Stimulated activated effector memory CD8-positive, alpha-beta T cell treated with anti-CD3 and anti-CD28 coated beads, Interleukin-12 subunit alpha, Interleukin-12 subunit beta, amount 100 ng/mL, for 72 hours (primary cell): ENCODE results near the gene SOX5.

ENCODE experiments used
- ATAC-seq: fragments of 150-1000 bp; cut with Tn5 transposase; 2 replicates; pipeline ENCODE4 v1.10.0; 2021
- DNase-seq, 2 donors: peaks; one replicate each; pipeline ENCODE4 v3.0.0; 2021 to 2022; ENCODE audit warnings: low spot score in 2 of 2
- H3K27ac Mint-ChIP-seq: one replicate; pipeline ENCODE4 v1.8.0; 2022; ENCODE audit warnings: mild to moderate bottlenecking, mixed read lengths
- H3K36me3 Mint-ChIP-seq: one replicate; pipeline ENCODE4 v1.8.0; 2022; ENCODE audit warnings: mild to moderate bottlenecking, mixed read lengths
- H3K4me1 Mint-ChIP-seq: one replicate; pipeline ENCODE4 v1.8.0; 2022; ENCODE audit warnings: mixed read lengths
- H3K4me3 Mint-ChIP-seq: one replicate; pipeline ENCODE4 v1.8.0; 2022; ENCODE audit warnings: mild to moderate bottlenecking, mixed read lengths
- H3K9me3 Mint-ChIP-seq: one replicate; pipeline ENCODE4 v1.8.0; 2022; ENCODE audit warnings: mixed read lengths

Gene SOX5

DNA sequence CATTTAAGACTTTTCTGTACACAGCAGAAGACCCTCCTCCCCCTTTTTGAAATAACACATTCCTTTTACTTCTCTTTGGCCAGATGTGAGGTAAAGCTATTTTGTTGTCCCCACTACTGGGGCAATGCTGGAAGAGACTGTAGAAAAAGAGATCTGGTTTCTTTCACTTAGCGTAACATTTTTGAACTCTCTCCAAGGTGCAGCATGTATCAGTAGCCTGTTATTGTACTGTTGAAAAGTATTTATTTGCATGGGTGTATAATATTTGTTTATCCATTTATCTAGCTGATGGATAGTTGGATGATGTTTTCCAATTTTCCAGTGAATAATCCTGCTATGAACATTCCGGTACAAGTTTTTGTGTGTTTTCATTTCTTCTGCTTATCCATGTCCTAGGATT is 335.2 kb downstream of the SOX5 start:
- peaks cover 12% of the 10 kb centered on the region for H3K9me3 Mint-ChIP-seq
- H3K4me1 Mint-ChIP-seq = no peaks in the 10 kb centered on the region
- H3K27ac Mint-ChIP-seq = no peak overlapping the region
- ATAC-seq (no peak), DNase-seq (no peak)
- no peaks in the 10 kb centered on the region for H3K36me3 Mint-ChIP-seq
- H3K4me3 Mint-ChIP-seq = no peak overlapping the region

DNA sequence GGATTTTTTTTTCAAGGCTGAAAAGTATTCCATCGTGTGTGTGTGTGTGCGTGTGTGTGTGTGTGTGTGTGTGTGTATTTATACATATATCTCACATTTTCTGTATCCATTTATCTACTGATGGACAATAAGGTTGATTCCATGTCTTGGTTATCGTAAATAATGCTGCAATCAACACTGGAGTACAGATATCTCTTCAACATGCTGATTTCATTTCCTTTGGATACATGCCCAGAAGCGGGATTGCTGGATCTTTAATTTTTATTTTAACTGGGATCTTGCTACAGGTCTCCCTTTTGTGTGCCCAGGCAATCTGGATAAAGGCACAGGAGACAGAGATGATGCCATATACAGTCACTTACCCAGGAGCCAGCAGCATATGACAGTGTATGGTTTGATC is 338.1 kb downstream of the SOX5 start:
- ATAC-seq (no peak), DNase-seq (no peak)
- Mint-ChIP-seq H3K36me3 (no peaks in the 10 kb centered on the region), H3K27ac (no peak overlapping the region), H3K9me3 (peaks cover 15% of the 10 kb centered on the region), H3K4me3 (no peak overlapping the region), H3K4me1 (no peaks in the 10 kb centered on the region)

GRCh38 chr12:23600919-23601318 is 348.6 kb downstream of the SOX5 start:
- Mint-ChIP-seq H3K27ac (no peak overlapping the region), H3K4me1 (no peaks in the 10 kb centered on the region), H3K36me3 (no peaks in the 10 kb centered on the region), H3K9me3 (peaks cover 10% of the 10 kb centered on the region), H3K4me3 (no peak overlapping the region)
- ATAC-seq = no peak
- no peak for DNase-seq

DNA sequence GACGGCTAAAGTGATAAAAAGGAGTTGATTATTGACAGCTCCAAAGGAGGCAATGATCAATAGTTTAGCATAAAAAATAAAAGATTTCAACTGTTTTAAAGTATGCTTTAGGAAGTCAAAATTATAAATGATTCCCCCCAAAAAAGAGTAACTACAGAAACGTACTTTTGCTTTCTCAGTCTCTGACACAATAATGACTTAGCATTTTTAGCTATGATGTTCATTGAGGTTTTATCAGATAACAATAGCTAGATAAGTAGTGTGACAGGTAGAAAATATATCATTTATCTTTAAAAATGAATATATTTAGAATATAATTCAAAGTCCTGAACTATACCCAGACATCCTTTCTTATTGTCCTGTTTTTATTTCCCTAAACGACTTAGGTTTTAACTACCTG is 352.9 kb downstream of the SOX5 start:
- Mint-ChIP-seq H3K4me1 (no peaks in the 10 kb centered on the region), H3K4me3 (no peak overlapping the region), H3K36me3 (no peaks in the 10 kb centered on the region), H3K27ac (no peak overlapping the region), H3K9me3 (peaks cover 9% of the 10 kb centered on the region)
- DNase-seq = no peak
- ATAC-seq = no peak

GRCh38 chr12:23587833-23588559 is 361.5 kb downstream of the SOX5 start:
- Mint-ChIP-seq H3K4me3 (no peak overlapping the region), H3K27ac (no peak overlapping the region), H3K36me3 (no peaks in the 10 kb centered on the region), H3K4me1 (no peaks in the 10 kb centered on the region), H3K9me3 (peaks cover 6% of the 10 kb centered on the region)
- ATAC-seq (no peak), DNase-seq (no peak)

DNA sequence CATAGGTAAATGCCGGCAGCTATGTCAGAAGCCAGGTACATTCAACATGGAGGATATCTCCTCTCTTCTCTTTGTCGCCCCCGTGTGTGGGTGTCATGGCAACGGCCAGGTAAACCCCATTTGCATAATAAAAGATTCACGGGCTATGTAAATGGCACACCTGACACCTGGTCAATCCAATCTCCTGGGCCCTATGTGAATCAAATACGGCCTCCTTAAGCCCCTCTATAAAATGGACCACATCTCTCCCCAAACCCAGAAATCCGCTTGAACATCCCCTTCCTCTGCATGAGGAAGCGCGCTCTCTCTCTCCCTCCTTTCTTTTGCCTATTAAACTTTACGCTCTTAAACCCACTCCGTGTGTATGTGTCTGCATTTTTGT is 363.7 kb downstream of the SOX5 start:
- peaks cover 9% of the 10 kb centered on the region for H3K9me3 Mint-ChIP-seq
- no peaks in the 10 kb centered on the region for H3K36me3 Mint-ChIP-seq
- no peaks in the 10 kb centered on the region for H3K4me1 Mint-ChIP-seq
- H3K27ac Mint-ChIP-seq = no peak overlapping the region
- DNase-seq (no peak), ATAC-seq (no peak)
- no peak overlapping the region for H3K4me3 Mint-ChIP-seq

DNA sequence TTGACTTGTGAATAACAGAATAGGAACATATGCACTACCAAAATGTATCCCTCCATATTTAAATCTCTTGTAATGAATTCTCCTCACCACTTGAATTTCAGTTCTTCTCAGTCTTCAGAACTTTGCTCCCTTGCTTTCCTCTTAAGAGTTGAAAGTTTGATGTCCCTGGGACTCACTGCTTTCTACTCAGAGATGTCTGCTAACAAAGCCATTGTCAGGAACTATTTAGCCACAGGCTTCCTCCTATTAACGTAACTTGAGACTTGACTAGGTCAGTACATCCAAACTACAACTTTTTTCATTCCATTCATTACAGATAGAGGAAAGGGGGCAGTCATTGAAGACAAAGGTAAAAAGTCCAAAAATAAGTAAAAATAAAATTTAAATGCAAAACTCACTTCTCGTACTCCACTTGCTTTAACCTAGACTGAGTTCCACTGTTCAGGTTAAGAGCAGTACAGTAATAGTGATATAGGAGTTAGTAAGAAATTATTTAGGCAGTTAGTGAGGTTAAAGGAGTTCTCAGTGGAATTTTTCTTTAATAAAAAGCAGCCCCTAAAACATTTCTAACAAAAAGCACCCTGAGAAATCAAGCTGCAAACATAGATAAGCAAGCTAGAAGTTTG is 364.2 kb downstream of the SOX5 start:
- DNase-seq (no peak), ATAC-seq (no peak)
- H3K4me3 Mint-ChIP-seq = no peak overlapping the region
- H3K9me3 Mint-ChIP-seq = peaks cover 6% of the 10 kb centered on the region
- H3K4me1 Mint-ChIP-seq = no peaks in the 10 kb centered on the region
- H3K27ac Mint-ChIP-seq = no peak overlapping the region
- H3K36me3 Mint-ChIP-seq = no peaks in the 10 kb centered on the region

GRCh38 chr12:23581913-23582312 is 367.6 kb downstream of the SOX5 start:
- Mint-ChIP-seq H3K9me3 (peaks cover 4% of the 10 kb centered on the region), H3K36me3 (no peaks in the 10 kb centered on the region), H3K4me3 (no peak overlapping the region), H3K27ac (no peak overlapping the region), H3K4me1 (no peaks in the 10 kb centered on the region)
- ATAC-seq = no peak
- DNase-seq = no peak

GRCh38 chr12:23579257-23579656 is 370.2 kb downstream of the SOX5 start:
- H3K36me3 Mint-ChIP-seq = no peaks in the 10 kb centered on the region
- no peak overlapping the region for H3K4me3 Mint-ChIP-seq
- no peak for ATAC-seq
- H3K27ac Mint-ChIP-seq = no peak overlapping the region
- no peaks in the 10 kb centered on the region for H3K4me1 Mint-ChIP-seq
- no peak for DNase-seq
- peaks cover 13% of the 10 kb centered on the region for H3K9me3 Mint-ChIP-seq

- ATAC-seq (no peak), DNase-seq (no peak)
- no peak overlapping the region for H3K27ac Mint-ChIP-seq
- peaks cover 17% of the 10 kb centered on the region for H3K9me3 Mint-ChIP-seq
- H3K4me1 Mint-ChIP-seq = no peaks in the 10 kb centered on the region
- H3K36me3 Mint-ChIP-seq = no peaks in the 10 kb centered on the region
- no peak overlapping the region for H3K4me3 Mint-ChIP-seq
Measured at GRCh38 chr12:23576372-23576771, 373.1 kb downstream of the SOX5 start.

DNA sequence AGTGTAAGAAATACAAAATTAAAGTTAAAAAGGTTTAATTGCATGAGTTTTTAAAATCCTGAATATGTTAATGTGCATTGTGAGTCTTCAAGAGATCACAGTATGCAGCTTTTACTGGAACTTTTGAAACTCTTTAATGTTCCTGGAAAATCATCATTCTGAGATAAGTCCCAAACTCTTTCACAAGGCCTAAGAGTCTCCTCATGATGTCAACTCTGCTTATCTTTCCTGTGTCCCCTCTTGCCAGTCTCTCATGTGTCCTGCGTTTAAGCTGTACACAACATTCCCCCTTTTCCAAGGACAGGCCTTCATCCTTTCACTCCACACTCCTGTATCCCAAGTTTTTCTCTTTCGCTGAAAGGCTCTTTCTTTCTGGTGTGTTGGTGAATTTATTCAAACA is 380.1 kb downstream of the SOX5 start:
- no peaks in the 10 kb centered on the region for H3K4me1 Mint-ChIP-seq
- DNase-seq (no peak), ATAC-seq (no peak)
- no peak overlapping the region for H3K27ac Mint-ChIP-seq
- H3K36me3 Mint-ChIP-seq = no peaks in the 10 kb centered on the region
- H3K9me3 Mint-ChIP-seq = peaks cover 22% of the 10 kb centered on the region
- no peak overlapping the region for H3K4me3 Mint-ChIP-seq

DNA sequence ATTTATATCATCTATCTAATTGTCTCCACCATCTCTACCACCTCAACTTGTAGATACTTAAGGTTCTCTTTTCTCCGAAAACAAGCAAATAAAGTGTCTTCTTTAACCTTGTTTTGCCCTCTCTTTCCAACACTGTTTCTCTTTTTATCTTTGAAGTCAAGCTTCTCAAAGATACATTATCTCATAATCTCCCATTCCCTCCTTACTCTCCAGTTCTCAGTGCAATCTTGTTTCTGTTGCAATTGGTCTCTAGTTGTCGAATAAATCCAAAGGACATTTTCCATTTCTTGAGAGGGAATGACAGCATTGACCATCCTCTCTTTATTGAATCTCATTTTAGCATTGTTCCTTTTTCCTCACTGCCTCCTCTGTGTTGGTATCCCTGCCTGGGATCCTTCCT is 383.3 kb downstream of the SOX5 start:
- Mint-ChIP-seq H3K9me3 (peaks cover 13% of the 10 kb centered on the region), H3K4me1 (no peaks in the 10 kb centered on the region), H3K36me3 (no peaks in the 10 kb centered on the region), H3K4me3 (no peak overlapping the region), H3K27ac (no peak overlapping the region)
- DNase-seq (no peak), ATAC-seq (no peak)

GRCh38 chr12:23564451-23565152 is 384.9 kb downstream of the SOX5 start:
- H3K27ac Mint-ChIP-seq = no peak overlapping the region
- no peak for ATAC-seq
- no peaks in the 10 kb centered on the region for H3K4me1 Mint-ChIP-seq
- peaks cover 12% of the 10 kb centered on the region for H3K9me3 Mint-ChIP-seq
- no peak for DNase-seq
- H3K36me3 Mint-ChIP-seq = no peaks in the 10 kb centered on the region
- H3K4me3 Mint-ChIP-seq = no peak overlapping the region

DNA sequence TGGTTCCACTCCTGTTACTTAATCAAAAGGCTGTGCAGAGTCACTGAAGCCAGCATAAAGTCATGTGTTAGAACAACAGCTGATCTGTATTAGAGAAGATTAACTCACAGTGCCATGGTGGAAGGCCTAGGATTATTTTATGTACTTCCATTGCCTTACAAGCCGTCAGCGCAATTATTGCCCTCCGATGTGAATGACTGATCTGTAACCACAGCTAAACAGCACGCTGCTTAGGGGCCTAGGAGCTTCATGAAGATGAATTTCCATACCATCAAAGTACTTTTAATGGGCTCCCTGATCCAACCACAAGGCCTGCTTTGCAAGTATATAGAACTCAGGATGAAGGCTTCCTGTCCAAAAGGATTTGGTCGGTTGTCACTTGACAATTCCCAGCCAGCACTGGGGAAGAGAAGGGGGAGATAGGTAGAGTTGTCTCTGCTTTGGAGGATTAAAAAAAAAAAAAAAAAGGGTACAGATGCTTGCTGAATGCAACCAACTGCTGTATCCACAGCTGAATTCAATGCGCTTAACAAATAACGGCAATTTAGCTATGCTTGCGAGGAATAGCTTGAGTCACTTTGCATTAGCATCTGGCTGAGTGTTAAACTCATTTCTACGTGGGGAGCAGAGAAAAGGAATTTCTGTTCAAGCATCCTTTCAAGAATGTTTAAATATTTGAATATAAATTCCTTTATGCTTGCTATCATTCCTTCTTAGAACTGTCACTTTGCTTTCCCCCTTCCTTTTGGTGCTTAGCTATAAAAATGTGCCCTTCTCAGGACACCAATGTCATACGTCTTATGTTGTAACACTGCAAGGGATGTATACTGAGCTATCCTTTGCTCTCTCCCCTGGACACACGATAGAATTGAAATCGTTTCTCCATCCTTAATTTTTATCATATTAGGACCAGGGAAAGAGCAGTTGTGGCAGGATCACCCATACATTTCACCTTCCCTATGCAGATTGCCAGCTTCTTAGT is 387.8 kb downstream of the SOX5 start:
- Mint-ChIP-seq H3K27ac (no peak overlapping the region), H3K36me3 (no peaks in the 10 kb centered on the region), H3K4me1 (no peaks in the 10 kb centered on the region)

DNA sequence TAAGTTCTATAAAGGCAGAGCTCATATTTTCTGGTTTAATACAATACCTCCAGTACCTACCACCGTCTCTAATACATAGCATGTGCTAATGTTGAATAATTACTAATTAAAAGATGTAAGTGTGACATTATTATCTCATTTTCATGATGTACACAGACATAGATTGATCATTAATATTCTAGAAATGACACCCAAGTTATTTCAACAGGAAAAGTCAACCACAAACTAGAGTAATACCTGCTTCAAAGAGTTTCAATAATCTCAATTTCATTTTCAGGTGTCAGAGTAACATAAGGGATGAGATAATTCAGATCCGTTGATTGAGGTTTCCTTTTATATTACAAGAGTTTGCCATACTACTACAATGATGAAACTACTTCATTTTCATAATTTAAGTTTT is 388.9 kb downstream of the SOX5 start:
- no peaks in the 10 kb centered on the region for H3K4me1 Mint-ChIP-seq
- no peak overlapping the region for H3K4me3 Mint-ChIP-seq
- H3K9me3 Mint-ChIP-seq = peaks cover 3% of the 10 kb centered on the region
- no peaks in the 10 kb centered on the region for H3K36me3 Mint-ChIP-seq
- DNase-seq = no peak
- no peak for ATAC-seq
- no peak overlapping the region for H3K27ac Mint-ChIP-seq

More for the DNA sequence above, 387.8 kb downstream of the SOX5 start:
- DNase-seq (no peak), ATAC-seq (no peak)
- Mint-ChIP-seq H3K9me3 (peaks cover 9% of the 10 kb centered on the region), H3K4me3 (no peak overlapping the region)
